Gastrocnemius medialis (tissue), 4 donors: ENCODE measurements around the gene LRRC27.

Experiments used
- CTCF ChIP-seq, 5 experiments: fragments of 450-650 bp in 3 of 5; fragments of 200-600 bp in 2 of 5; sonication (generic) in 2 of 5; IDR thresholded peaks in 4 of 5; conservative IDR thresholded peaks in 1 of 5; 1 replicate in 4 of 5; 2 replicates in 1 of 5; pipeline ENCODE4 v1.5.1; 2016 to 2019; ENCODE audit warnings: antibody characterized with exemption in 5 of 5, mild to moderate bottlenecking in 3 of 5, moderate library complexity in 3 of 5
- POLR2A ChIP-seq, 2 donors: fragments of 450-650 bp; IDR thresholded peaks; one replicate each; pipeline ENCODE4 v1.6.1; 2017; ENCODE audit warnings: antibody characterized with exemption in 2 of 2, mild to moderate bottlenecking in 2 of 2, moderate library complexity in 2 of 2

GRCh38 chr10:132408823-132409666, 77.1 kb downstream of the LRRC27 start:
- TF ChIP-seq CTCF (IDR thresholded peaks at IDR 0.05 in 4 of 5, conservative IDR thresholded peaks at IDR 0.05 in 1 of 5) (no peak), POLR2A (IDR thresholded peaks at IDR 0.05) (no peak)
